ENCODE measurements around the gene FREM1.

GRCh38 chr9:14779566-14780022 lies 130.6 kb downstream of the FREM1 start:
- TF ChIP-seq, protein P1, sequence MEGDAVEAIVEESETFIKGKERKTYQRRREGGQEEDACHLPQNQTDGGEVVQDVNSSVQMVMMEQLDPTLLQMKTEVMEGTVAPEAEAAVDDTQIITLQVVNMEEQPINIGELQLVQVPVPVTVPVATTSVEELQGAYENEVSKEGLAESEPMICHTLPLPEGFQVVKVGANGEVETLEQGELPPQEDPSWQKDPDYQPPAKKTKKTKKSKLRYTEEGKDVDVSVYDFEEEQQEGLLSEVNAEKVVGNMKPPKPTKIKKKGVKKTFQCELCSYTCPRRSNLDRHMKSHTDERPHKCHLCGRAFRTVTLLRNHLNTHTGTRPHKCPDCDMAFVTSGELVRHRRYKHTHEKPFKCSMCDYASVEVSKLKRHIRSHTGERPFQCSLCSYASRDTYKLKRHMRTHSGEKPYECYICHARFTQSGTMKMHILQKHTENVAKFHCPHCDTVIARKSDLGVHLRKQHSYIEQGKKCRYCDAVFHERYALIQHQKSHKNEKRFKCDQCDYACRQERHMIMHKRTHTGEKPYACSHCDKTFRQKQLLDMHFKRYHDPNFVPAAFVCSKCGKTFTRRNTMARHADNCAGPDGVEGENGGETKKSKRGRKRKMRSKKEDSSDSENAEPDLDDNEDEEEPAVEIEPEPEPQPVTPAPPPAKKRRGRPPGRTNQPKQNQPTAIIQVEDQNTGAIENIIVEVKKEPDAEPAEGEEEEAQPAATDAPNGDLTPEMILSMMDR (conservative IDR thresholded peaks at IDR 0.05; ENCODE audit: low read length) = no peak
- no peak for TF ChIP-seq EZH2phosphoT487 (IDR thresholded peaks at IDR 0.05; ENCODE audit: borderline replicate concordance, low read depth, low read length)

All from OCI-LY7 (cell line).